Adrenal gland (tissue), 5 donors: ENCODE results near the gene UGT1A10.

Experiments
- CTCF ChIP-seq, 6 experiments: fragments of 450-650 bp in 4 of 6; fragments of 200-600 bp in 2 of 6; sonication (generic) in 1 of 6; IDR thresholded peaks; 1 replicate in 5 of 6; 2 replicates in 1 of 6; pipeline versions ENCODE4 v1.5.1 to v1.8.0; 2016 to 2021; ENCODE audit warnings: antibody characterized with exemption in 6 of 6, mild to moderate bottlenecking in 2 of 6, moderate library complexity in 1 of 6
- POLR2A ChIP-seq, 2 donors: fragments of 450-650 bp; IDR thresholded peaks; one replicate each; pipeline ENCODE4 v1.6.1; 2017; ENCODE audit warnings: antibody characterized with exemption in 2 of 2, mild to moderate bottlenecking in 2 of 2, moderate library complexity in 1 of 2
- donor health status: DM: no; HTN: no; CAD: no.

- TF ChIP-seq CTCF (IDR thresholded peaks at IDR 0.05): no peak
- no peak for TF ChIP-seq POLR2A (IDR thresholded peaks at IDR 0.05)
Measured at GRCh38 chr2:233779722-233780121, 143.5 kb downstream of the UGT1A10 start.
